ENCODE results near the gene CACNA2D1. TPM values are rescaled to one million over a fixed set of nuclear protein-coding genes. Genes with fewer than 3 reads are reported as not detected.
A peak's percentile ranks its signal among the peaks of the same experiment; 100 is the strongest.

Gene CACNA2D1
- polyA plus RNA-seq, 1 experiment: 19.5 TPM

DNA sequence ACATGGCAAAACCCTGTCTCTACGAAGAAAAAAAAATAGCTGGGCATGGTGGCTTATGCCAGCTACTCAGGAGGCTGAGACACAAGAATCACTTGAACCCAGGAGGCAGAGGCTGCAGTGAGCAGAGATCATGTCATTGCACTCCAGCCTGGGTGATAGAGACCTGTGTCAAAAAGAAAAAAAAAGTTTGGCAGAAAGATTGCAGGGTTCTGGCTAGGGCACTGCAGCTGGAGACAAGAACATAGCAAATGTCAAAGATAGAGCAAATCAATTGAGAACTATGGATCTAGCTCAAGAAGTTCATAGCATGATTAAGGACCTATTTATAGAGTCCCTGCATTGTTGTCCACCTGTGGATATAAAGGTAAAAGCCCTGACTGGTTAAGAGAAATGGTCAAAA, 79.5 kb downstream of the CACNA2D1 start:
- H3K9me3 ChIP-seq (ENCODE audit: control insufficient read depth, insufficient read depth, low read length): no peaks in the 10 kb centered on the region
- POLR2A ChIA-PET: no interaction called here
- no peaks in the 10 kb centered on the region for H3K27me3 ChIP-seq (ENCODE audit: control insufficient read depth, insufficient read depth, low read length)
- no peak overlapping the region for H3K4me3 ChIP-seq (ENCODE audit: low read depth, low read length)
- CTCF ChIA-PET: no interaction called here
- no peak overlapping the region for H3K27ac ChIP-seq (ENCODE audit: low read depth, low read length)
- no peak for DNase-seq (ENCODE audit: low read depth, low spot score)
- TF ChIP-seq, protein P1, sequence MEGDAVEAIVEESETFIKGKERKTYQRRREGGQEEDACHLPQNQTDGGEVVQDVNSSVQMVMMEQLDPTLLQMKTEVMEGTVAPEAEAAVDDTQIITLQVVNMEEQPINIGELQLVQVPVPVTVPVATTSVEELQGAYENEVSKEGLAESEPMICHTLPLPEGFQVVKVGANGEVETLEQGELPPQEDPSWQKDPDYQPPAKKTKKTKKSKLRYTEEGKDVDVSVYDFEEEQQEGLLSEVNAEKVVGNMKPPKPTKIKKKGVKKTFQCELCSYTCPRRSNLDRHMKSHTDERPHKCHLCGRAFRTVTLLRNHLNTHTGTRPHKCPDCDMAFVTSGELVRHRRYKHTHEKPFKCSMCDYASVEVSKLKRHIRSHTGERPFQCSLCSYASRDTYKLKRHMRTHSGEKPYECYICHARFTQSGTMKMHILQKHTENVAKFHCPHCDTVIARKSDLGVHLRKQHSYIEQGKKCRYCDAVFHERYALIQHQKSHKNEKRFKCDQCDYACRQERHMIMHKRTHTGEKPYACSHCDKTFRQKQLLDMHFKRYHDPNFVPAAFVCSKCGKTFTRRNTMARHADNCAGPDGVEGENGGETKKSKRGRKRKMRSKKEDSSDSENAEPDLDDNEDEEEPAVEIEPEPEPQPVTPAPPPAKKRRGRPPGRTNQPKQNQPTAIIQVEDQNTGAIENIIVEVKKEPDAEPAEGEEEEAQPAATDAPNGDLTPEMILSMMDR (IDR thresholded peaks at IDR 0.05; ENCODE audit: low read depth, low read length): no peak

DNA sequence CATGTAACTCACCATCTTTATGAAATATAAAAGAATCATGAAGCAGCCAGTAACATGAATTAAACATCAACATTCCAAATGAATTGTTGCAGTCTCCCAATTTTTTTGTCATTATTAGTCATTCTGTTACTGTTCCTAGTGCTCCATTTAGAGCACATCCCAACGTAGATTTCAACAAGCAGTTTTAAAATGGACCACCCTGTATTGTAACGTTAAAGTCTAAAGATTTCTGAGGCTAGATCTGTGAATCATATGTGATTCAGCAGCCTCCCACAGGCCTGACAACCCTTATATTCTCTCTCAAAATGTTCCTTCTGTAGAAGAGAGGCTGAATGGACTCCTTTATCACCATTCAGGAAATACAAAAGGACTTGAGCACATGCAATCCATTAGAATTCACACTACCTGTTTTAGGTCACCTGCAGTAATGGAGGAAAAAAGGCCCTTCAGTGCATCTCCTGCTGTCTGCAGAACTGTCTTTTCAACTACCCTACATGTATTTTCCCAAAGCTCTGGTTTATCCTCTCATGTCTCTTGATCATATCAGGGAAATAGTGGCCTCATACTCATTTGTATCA, 81.4 kb downstream of the CACNA2D1 start:
- H3K9me3 ChIP-seq (ENCODE audit: control insufficient read depth, insufficient read depth, low read length): no peaks in the 10 kb centered on the region
- ChIA-PET POLR2A (no interaction called here), CTCF (no interaction called here)
- H3K4me3 ChIP-seq (ENCODE audit: low read depth, low read length): no peak overlapping the region
- peak; percentile 15 for DNase-seq (ENCODE audit: low read depth, low spot score)
- no peaks in the 10 kb centered on the region for H3K27me3 ChIP-seq (ENCODE audit: control insufficient read depth, insufficient read depth, low read length)
- H3K27ac ChIP-seq (ENCODE audit: low read depth, low read length): no peak overlapping the region
- TF ChIP-seq, protein P1 (IDR thresholded peaks at IDR 0.05; ENCODE audit: low read depth, low read length): no peak

DNA sequence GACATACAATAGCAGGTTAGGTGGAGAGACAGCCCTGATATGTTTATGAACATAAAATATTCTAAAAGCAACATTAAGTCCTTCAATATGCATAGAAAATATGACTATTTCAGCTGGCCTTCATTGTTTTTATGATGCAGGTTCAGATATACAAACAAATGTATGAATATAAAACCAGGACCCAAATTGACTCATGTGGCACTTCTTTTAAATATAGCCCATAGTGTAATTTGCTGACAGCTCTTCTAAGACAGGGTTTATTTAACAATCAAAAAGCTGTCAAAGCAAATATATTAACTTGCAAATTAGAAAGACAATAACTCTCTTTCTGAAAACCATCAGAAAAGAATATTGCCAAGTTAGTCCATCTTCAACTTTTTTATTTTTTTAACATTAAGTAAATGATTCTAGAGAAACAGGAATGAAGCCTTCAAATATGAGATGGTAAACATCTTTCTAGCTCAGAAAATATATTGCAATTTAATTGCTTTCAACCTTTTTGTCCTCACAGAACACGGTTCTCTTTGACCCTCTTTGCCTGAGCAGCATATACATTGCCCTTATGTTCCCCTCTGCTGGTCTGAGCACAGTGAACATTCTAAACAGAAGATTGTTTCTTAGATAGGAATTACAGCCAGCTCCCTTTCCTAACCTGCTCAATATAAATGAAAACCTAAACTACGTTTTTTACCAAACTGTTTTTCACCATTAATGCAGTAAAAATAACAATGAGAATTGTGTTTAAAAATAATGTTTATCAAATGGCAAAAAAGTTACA, 82.8 kb downstream of the CACNA2D1 start:
- no peaks in the 10 kb centered on the region for H3K27me3 ChIP-seq (ENCODE audit: control insufficient read depth, insufficient read depth, low read length)
- no peak overlapping the region for H3K27ac ChIP-seq (ENCODE audit: low read depth, low read length)
- TF ChIP-seq, protein P1 (IDR thresholded peaks at IDR 0.05; ENCODE audit: low read depth, low read length): no peak
- H3K9me3 ChIP-seq (ENCODE audit: control insufficient read depth, insufficient read depth, low read length): no peaks in the 10 kb centered on the region
- H3K4me3 ChIP-seq (ENCODE audit: low read depth, low read length): no peak overlapping the region
- POLR2A ChIA-PET: no interaction called here
- CTCF ChIA-PET: no interaction called here
- DNase-seq (ENCODE audit: low read depth, low spot score): no peak

DNA sequence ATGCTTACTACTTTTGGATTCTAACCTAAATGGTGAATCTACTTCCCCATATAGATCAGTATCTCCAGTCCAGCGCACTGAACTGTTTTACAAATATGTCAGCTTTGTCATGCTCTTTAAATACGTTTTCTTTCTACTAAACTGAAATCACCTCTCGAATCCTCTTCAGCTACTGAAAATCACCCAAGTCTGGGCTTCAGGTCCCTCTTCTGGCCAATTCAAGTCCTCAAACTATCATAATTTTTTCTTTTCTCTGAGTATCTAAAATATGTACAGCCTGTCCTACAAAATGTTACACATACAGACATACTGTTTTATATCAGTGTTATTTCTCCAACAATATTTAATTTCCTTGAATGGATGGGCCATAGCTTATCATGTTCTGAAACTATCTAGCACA, 84.2 kb downstream of the CACNA2D1 start:
- H3K27ac ChIP-seq (ENCODE audit: low read depth, low read length): no peak overlapping the region
- ChIA-PET CTCF (no interaction called here), POLR2A (no interaction called here)
- H3K27me3 ChIP-seq (ENCODE audit: control insufficient read depth, insufficient read depth, low read length): no peaks in the 10 kb centered on the region
- DNase-seq (ENCODE audit: low read depth, low spot score): no peak
- TF ChIP-seq, protein P1 (IDR thresholded peaks at IDR 0.05; ENCODE audit: low read depth, low read length): no peak
- no peak overlapping the region for H3K4me3 ChIP-seq (ENCODE audit: low read depth, low read length)
- no peaks in the 10 kb centered on the region for H3K9me3 ChIP-seq (ENCODE audit: control insufficient read depth, insufficient read depth, low read length)

DNA sequence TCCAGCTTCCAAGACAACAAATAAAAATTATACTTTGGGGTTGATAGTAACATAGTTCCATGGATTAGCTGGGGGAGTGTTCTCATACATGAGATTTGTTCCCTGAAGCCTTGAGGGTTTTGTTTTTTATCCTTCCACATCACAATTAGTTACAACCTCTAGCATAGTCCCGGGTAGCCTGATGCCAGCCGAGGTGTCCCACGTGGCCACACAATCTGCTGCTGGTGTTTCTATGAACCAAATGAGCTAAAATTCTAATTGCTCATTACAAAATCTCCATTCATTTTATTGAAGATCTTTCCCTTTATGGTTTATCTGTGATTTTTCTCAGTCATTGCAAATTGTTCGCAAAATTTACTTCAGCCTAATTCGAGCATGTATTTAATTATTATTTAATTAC, 84.7 kb downstream of the CACNA2D1 start:
- TF ChIP-seq, protein P1 (IDR thresholded peaks at IDR 0.05; ENCODE audit: low read depth, low read length): no peak
- Histone ChIP-seq H3K27me3 (ENCODE audit: control insufficient read depth, insufficient read depth, low read length) (no peaks in the 10 kb centered on the region), H3K4me3 (ENCODE audit: low read depth, low read length) (no peak overlapping the region), H3K27ac (ENCODE audit: low read depth, low read length) (no peak overlapping the region), H3K9me3 (ENCODE audit: control insufficient read depth, insufficient read depth, low read length) (no peaks in the 10 kb centered on the region)
- DNase-seq (ENCODE audit: low read depth, low spot score): no peak
- POLR2A ChIA-PET: no interaction called here
- CTCF ChIA-PET: no interaction called here
